Prostate gland (tissue), 2 donors: ENCODE data around the gene NME3.

Experiments
- CTCF ChIP-seq, 4 experiments: fragments of 200-600 bp in 2 of 4; fragments of 450-650 bp in 2 of 4; sonication (generic) in 2 of 4; IDR thresholded peaks; 1 replicate in 3 of 4; 2 replicates in 1 of 4; pipeline ENCODE4 v1.5.1; 2016 to 2019; ENCODE audit warnings: antibody characterized with exemption in 4 of 4, mild to moderate bottlenecking in 2 of 4, moderate library complexity in 2 of 4
- POLR2AphosphoS5 ChIP-seq: sonication (generic); formaldehyde crosslinking; IDR thresholded peaks from one replicate; pipeline ENCODE4 v1.6.1; 2017; ENCODE audit warnings: antibody characterized with exemption

GRCh38 chr16:1771864-1772361, 570 bp upstream of the NME3 start:
- TF ChIP-seq CTCF (IDR thresholded peaks at IDR 0.05) (no peak), POLR2AphosphoS5 (no peak)
